CD14-positive monocyte (primary cell): ENCODE results near the gene JAK1. TPM values are rescaled to one million over a fixed set of nuclear protein-coding genes. Genes with fewer than 3 reads are reported as not detected.

ENCODE experiments used
- DNase-seq, 3 donors: peaks; one replicate each; pipeline ENCODE4 v3.0.0-alpha.2; 2011 to 2022
- H2AFZ ChIP-seq: 2 replicates; pipeline ENCODE4 v1.6.0; 2012; ENCODE audit warnings: mild to moderate bottlenecking, low read depth, low read length, inconsistent platforms; ENCODE audit not compliant: insufficient read depth, poor library complexity, severe bottlenecking
- H3K27ac ChIP-seq, 2 donors: 1 replicate in 1 of 2; 2 replicates in 1 of 2; pipeline ENCODE4 v1.5.1; 2012 to 2013; ENCODE audit warnings: low read length in 2 of 2, control low read depth in 1 of 2, inconsistent platforms in 1 of 2, low read depth in 1 of 2, mild to moderate bottlenecking in 1 of 2
- H3K27me3 ChIP-seq, 2 donors: one replicate each; pipeline versions ENCODE4 v1.6.0 to v1.6.1; 2011 to 2013; ENCODE audit warnings: low read length in 2 of 2; ENCODE audit not compliant: control insufficient read depth in 2 of 2, insufficient read depth in 2 of 2
- H3K36me3 ChIP-seq, 2 donors: replicated peaks in 1 of 2; 1 replicate in 1 of 2; 2 replicates in 1 of 2; pipeline versions ENCODE4 v1.5.1 to v1.6.1; 2012 to 2013; ENCODE audit warnings: low read length in 2 of 2, control low read depth in 1 of 2, inconsistent platforms in 1 of 2, mild to moderate bottlenecking in 1 of 2; ENCODE audit not compliant: insufficient read depth in 2 of 2, control insufficient read depth in 1 of 2
- H3K4me1 ChIP-seq, 2 donors: 1 replicate in 1 of 2; 2 replicates in 1 of 2; pipeline versions ENCODE4 v1.5.1 to v1.6.1; 2012 to 2013; ENCODE audit warnings: low read length in 2 of 2, control low read depth in 1 of 2, inconsistent platforms in 1 of 2, mild to moderate bottlenecking in 1 of 2, moderate library complexity in 1 of 2; ENCODE audit not compliant: insufficient read depth in 2 of 2, control insufficient read depth in 1 of 2
- H3K4me2 ChIP-seq: replicated peaks from 2 replicates; pipeline ENCODE3; 2012; ENCODE audit warnings: low read length, moderate library complexity, mild to moderate bottlenecking; ENCODE audit not compliant: poor library complexity, severe bottlenecking; ENCODE audit errors: extremely low read depth
- H3K4me3 ChIP-seq, 3 experiments: fragments of 200-600 bp in 1 of 3; sonication (generic) in 1 of 3; replicated peaks in 1 of 3; 1 replicate in 2 of 3; 2 replicates in 1 of 3; pipeline ENCODE4 v1.5.1; 2011 to 2013; ENCODE audit warnings: low read length in 3 of 3, mild to moderate bottlenecking in 3 of 3, control low read depth in 2 of 3, low read depth in 2 of 3, inconsistent platforms in 1 of 3, moderate library complexity in 1 of 3
- H3K79me2 ChIP-seq: 2 replicates; pipeline ENCODE4 v1.6.0; 2012; ENCODE audit warnings: mild to moderate bottlenecking, control low read depth, inconsistent platforms, low read length, moderate library complexity; ENCODE audit not compliant: insufficient read depth
- H3K9ac ChIP-seq: 2 replicates; pipeline ENCODE4 v1.6.0; 2017; ENCODE audit warnings: low read length, mild to moderate bottlenecking; ENCODE audit not compliant: insufficient read depth, poor library complexity, severe bottlenecking
- H3K9me3 ChIP-seq, 2 donors: replicated peaks in 1 of 2; 1 replicate in 1 of 2; 2 replicates in 1 of 2; pipeline versions ENCODE4 v1.5.1 to v1.6.1; 2012 to 2013; ENCODE audit warnings: low read length in 2 of 2, control low read depth in 1 of 2; ENCODE audit not compliant: control insufficient read depth in 1 of 2, insufficient read depth in 1 of 2
- H4K20me1 ChIP-seq: 2 replicates; pipeline ENCODE4 v1.6.0; 2012; ENCODE audit warnings: mild to moderate bottlenecking, low read length, control low read depth, moderate library complexity; ENCODE audit not compliant: insufficient read depth
- H3K27ac Mint-ChIP-seq, 7 donors: one replicate each; pipeline ENCODE4 v1.8.0; 2020; ENCODE audit warnings: mild to moderate bottlenecking in 7 of 7, mixed read lengths in 7 of 7, moderate library complexity in 6 of 7, inconsistent platforms in 2 of 7
- H3K27me3 Mint-ChIP-seq, 3 donors: one replicate each; pipeline ENCODE4 v1.8.0; 2021 to 2022; ENCODE audit warnings: low read depth in 3 of 3, mild to moderate bottlenecking in 3 of 3, mixed read lengths in 3 of 3, moderate library complexity in 3 of 3, inconsistent platforms in 1 of 3
- H3K36me3 Mint-ChIP-seq, 2 donors: one replicate each; pipeline ENCODE4 v1.8.0; 2020; ENCODE audit warnings: mixed read lengths in 2 of 2, inconsistent platforms in 1 of 2, mild to moderate bottlenecking in 1 of 2
- H3K4me1 Mint-ChIP-seq: one replicate; pipeline ENCODE4 v1.8.0; 2020; ENCODE audit warnings: mild to moderate bottlenecking, mixed read lengths
- H3K4me3 Mint-ChIP-seq, 2 donors: one replicate each; pipeline ENCODE4 v1.8.0; 2020; ENCODE audit warnings: mild to moderate bottlenecking in 2 of 2, mixed read lengths in 2 of 2, moderate library complexity in 1 of 2
- H3K9me3 Mint-ChIP-seq, 7 donors: one replicate each; pipeline ENCODE4 v1.8.0; 2020 to 2022; ENCODE audit warnings: mixed read lengths in 7 of 7, mild to moderate bottlenecking in 6 of 7, moderate library complexity in 6 of 7, inconsistent platforms in 2 of 7
- CTCF ChIP-seq: fragments of 200-600 bp; IDR thresholded peaks from one replicate; pipeline ENCODE4 v1.8.0; 2022; ENCODE audit warnings: antibody characterized with exemption, mild to moderate bottlenecking
- WGBS: methylation state at CpG from one replicate; pipeline ENCODE4 v1.1.5; 2013; ENCODE audit warnings: missing lambda C conversion rate; ENCODE audit not compliant: insufficient coverage; 5-methylcytosine and 5-hydroxymethylcytosine counted together
- intact Hi-C, 2 donors: fragments of 100-400 bp; cut with micrococcal nuclease; formaldehyde crosslinking; loops; one replicate each; pipeline versions ENCODE4 v1.15.0 to v1.15.1; 2023
- polyA plus RNA-seq, 3 donors: library from polyadenylated mRNA; depleted of rRNA in 1 of 3; unstranded in 2 of 3; stranded (reverse) in 1 of 3; fragments of 300-500 nt in 2 of 3; fragments of >200 nt in 1 of 3; fragmentation: Illumina TruSeq in 2 of 3; gene quantifications; 1 replicate in 2 of 3; 2 replicates in 1 of 3; pipeline ENCODE4 v1.2.3, GENCODE V29; 2012 to 2021

The JAK1 gene
- polyA plus RNA-seq, 3 donors, result 43.1 to 76.2 (median 72.6) TPM

GRCh38 chr1:64925594-64925993, 40.8 kb downstream of the JAK1 start:
- H3K27me3 ChIP-seq, result no peaks in the 10 kb centered on the region
- H3K4me3 ChIP-seq, result no peak overlapping the region
- H3K27ac ChIP-seq, result peak overlapping the region in 1 of 2 donors; percentile 5
- peaks cover 0 to 2% (median 0%) of the 10 kb centered on the region in 7 donors for H3K9me3 Mint-ChIP-seq
- 100% methylated on average over 1 of the region's 2 CpGs for WGBS
- peaks cover 54% of the 10 kb centered on the region for H3K4me1 Mint-ChIP-seq
- H3K4me2 ChIP-seq, result no peak overlapping the region
- H3K36me3 Mint-ChIP-seq, result peaks cover 8 to 10% of the 10 kb centered on the region in 2 donors
- H2AFZ ChIP-seq, result no peak overlapping the region
- intact Hi-C loops, result no loop called here
- peaks cover 93% of the 10 kb centered on the region for H3K79me2 ChIP-seq
- peaks cover 98% of the 10 kb centered on the region for H4K20me1 ChIP-seq
- no peaks in the 10 kb centered on the region for H3K36me3 ChIP-seq
- no peak overlapping the region for H3K4me3 Mint-ChIP-seq
- peaks cover 13 to 30% of the 10 kb centered on the region in 2 donors for H3K4me1 ChIP-seq
- TF ChIP-seq CTCF, result no peak
- no peaks in the 10 kb centered on the region for H3K9me3 ChIP-seq
- no peaks in the 10 kb centered on the region for H3K27me3 Mint-ChIP-seq
- H3K9ac ChIP-seq, result no peak overlapping the region
- no peak overlapping the region for H3K27ac Mint-ChIP-seq
- no peak for DNase-seq

- Histone ChIP-seq H2AFZ (no peak overlapping the region), H3K27ac (no peak overlapping the region), H3K9ac (no peak overlapping the region), H3K27me3 (no peaks in the 10 kb centered on the region), H3K4me2 (no peak overlapping the region), H3K4me3 (no peak overlapping the region), H3K4me1 (peaks cover 13 to 30% of the 10 kb centered on the region in 2 donors), H3K36me3 (no peaks in the 10 kb centered on the region), H4K20me1 (peaks cover 99% of the 10 kb centered on the region), H3K79me2 (peaks cover 95% of the 10 kb centered on the region), H3K9me3 (no peaks in the 10 kb centered on the region)
- Mint-ChIP-seq H3K4me1 (peaks cover 49% of the 10 kb centered on the region), H3K36me3 (peaks cover 11 to 12% of the 10 kb centered on the region in 2 donors), H3K27ac (peak overlapping the region in 4 of 7 donors; percentile 4 to 12 (median 8)), H3K9me3 (peaks cover 0 to 3% (median 0%) of the 10 kb centered on the region in 7 donors), H3K27me3 (peaks cover 0 to 2% (median 0%) of the 10 kb centered on the region in 3 donors), H3K4me3 (no peak overlapping the region)
- TF ChIP-seq CTCF, result no peak
- 0% methylated on average over 1 of the region's 2 CpGs for WGBS
- intact Hi-C loops, result no loop called here
- peak in 1 of 3 donors; percentile 47 for DNase-seq
These were observed 43.0 kb downstream of the JAK1 start for GRCh38 chr1:64923294-64923718.
